GM12878 (cell line): ENCODE results near the gene TRPC3. TPM values are rescaled to one million over a fixed set of nuclear protein-coding genes. Genes with fewer than 3 reads are reported as not detected.
A peak's percentile ranks its signal among the peaks of the same experiment; 100 is the strongest.

Experiments
- ATAC-seq: fragments of 200-7000 bp; cut with Tn5 transposase; 3 replicates; pipeline ENCODE4 v1.9.1; 2020; ENCODE audit warnings: mild to moderate bottlenecking, moderate library complexity
- BruUV-seq: library from RNA; stranded (reverse); fragments of 400-500 nt; replicated peaks from 2 replicates; lab custom pipeline; 2021; lab: Mats Ljungman, UMichigan
- CTCF ChIA-PET: fragments of 300-600 bp; sonication (Branson Sonifier 250); formaldehyde crosslinking; extraction: SDS; loops from one replicate; lab custom pipeline; 2021; ENCODE audit warnings: inconsistent platforms; lab: Yijun Ruan, JAX
- POLR2A ChIA-PET: fragments of 350-600 bp; formaldehyde crosslinking; extraction: SDS; loops from one replicate; lab custom pipeline; 2021; ENCODE audit warnings: inconsistent platforms; lab: Charles Lee
- RAD21 ChIA-PET: fragments of 300-600 bp; sonication (Branson Sonifier 250); formaldehyde crosslinking; loops from one replicate; lab custom pipeline; 2023; ENCODE audit warnings: antibody characterized with exemption; ENCODE audit not compliant: unreplicated experiment; lab: Charles Lee
- SMC1A ChIA-PET: fragments of 300-600 bp; sonication (Branson Sonifier 250); formaldehyde crosslinking; loops from one replicate; lab custom pipeline; 2023; ENCODE audit not compliant: unreplicated experiment, uncharacterized antibody; lab: Charles Lee
- DNase-seq: peaks from one replicate; pipeline ENCODE4 v3.0.0-alpha.2; 2011; ENCODE audit warnings: low read depth, low spot score
- FAIRE-seq: peaks from 3 replicates; lab custom pipeline; 2011; peaks lifted over from hg19 to GRCh38; lab: Jason Lieb, UNC
- H2AFZ ChIP-seq: 2 replicates; pipeline ENCODE4 v1.6.0; 2011; ENCODE audit warnings: low read depth, low read length, control low read depth; ENCODE audit not compliant: control insufficient read depth
- H3K27ac ChIP-seq: 2 replicates; pipeline ENCODE4 v1.5.1; 2011; ENCODE audit warnings: control low read depth; ENCODE audit not compliant: control insufficient read depth, insufficient read depth
- H3K27me3 ChIP-seq, 2 experiments: replicated peaks in 1 of 2; 2 replicates each; pipeline versions ENCODE4 v1.6.0 to v1.6.1; 2011; ENCODE audit warnings: low read length in 1 of 2; ENCODE audit not compliant: control insufficient read depth in 2 of 2, insufficient read depth in 2 of 2
- H3K36me3 ChIP-seq, 2 experiments: 2 replicates each; pipeline ENCODE4 v1.5.1; 2011; ENCODE audit warnings: low read length in 1 of 2; ENCODE audit not compliant: control insufficient read depth in 2 of 2, insufficient read depth in 2 of 2
- H3K4me1 ChIP-seq: 2 replicates; pipeline ENCODE4 v1.6.1; 2011; ENCODE audit warnings: mild to moderate bottlenecking, low read length, moderate library complexity, mixed read lengths; ENCODE audit not compliant: control insufficient read depth, insufficient read depth
- H3K4me2 ChIP-seq: 2 replicates; pipeline ENCODE4 v1.6.0; 2011; ENCODE audit warnings: control low read depth; ENCODE audit not compliant: control insufficient read depth, insufficient read depth
- H3K4me3 ChIP-seq: fragments of 200-600 bp; sonication (generic); 2 replicates; pipeline ENCODE4 v1.5.1; 2016
- H3K79me2 ChIP-seq: 2 replicates; pipeline ENCODE4 v1.6.0; 2011; ENCODE audit warnings: low read length; ENCODE audit not compliant: control insufficient read depth, insufficient read depth
- H3K9ac ChIP-seq: 2 replicates; pipeline ENCODE4 v1.8.0; 2011; ENCODE audit warnings: low read length, control low read depth, mixed read lengths; ENCODE audit not compliant: control insufficient read depth, insufficient read depth
- H3K9me3 ChIP-seq: replicated peaks from 3 replicates; pipeline ENCODE4 v1.5.1; 2011; ENCODE audit warnings: mild to moderate bottlenecking, low read length; ENCODE audit not compliant: control insufficient read depth, insufficient read depth
- H4K20me1 ChIP-seq: 2 replicates; pipeline ENCODE4 v1.6.0; 2011; ENCODE audit not compliant: control insufficient read depth, insufficient read depth
- BMI1 ChIP-seq: fragments of 450-650 bp; IDR thresholded peaks from 2 replicates; pipeline ENCODE4 v1.6.1; 2016; ENCODE audit warnings: mild to moderate bottlenecking, moderate library complexity, borderline replicate concordance
- CBX3 ChIP-seq: fragments of 200-600 bp; sonication (generic); IDR thresholded peaks from 2 replicates; pipeline ENCODE4 v1.6.1; 2016; ENCODE audit warnings: low read depth, borderline replicate concordance
- CTCF ChIP-seq, 3 experiments: IDR thresholded peaks in 2 of 3; conservative IDR thresholded peaks in 1 of 3; 2 replicates each; pipeline ENCODE4 v1.5.1; 2011; ENCODE audit warnings: low read depth in 3 of 3, low read length in 3 of 3, mild to moderate bottlenecking in 3 of 3, control low read depth in 2 of 3, moderate library complexity in 2 of 3, inconsistent platforms in 1 of 3, mixed read lengths in 1 of 3; ENCODE audit not compliant: control insufficient read depth in 2 of 3, insufficient read depth in 1 of 3; ENCODE audit errors: extremely low read depth in 1 of 3
- ESRRA ChIP-seq: IDR thresholded peaks from 2 replicates; pipeline ENCODE4 v1.6.1; 2012; ENCODE audit warnings: mild to moderate bottlenecking, low read length, improper control_type of control experiment
- JUNB ChIP-seq: IDR thresholded peaks from 2 replicates; pipeline ENCODE4 v1.6.1; 2016; ENCODE audit warnings: antibody characterized with exemption, mild to moderate bottlenecking
- NFIC ChIP-seq: IDR thresholded peaks from 2 replicates; pipeline ENCODE4 v1.6.1; 2012; ENCODE audit warnings: low read depth, mild to moderate bottlenecking, inconsistent platforms, low read length, moderate library complexity
- NR2F1 ChIP-seq: fragments of 450-650 bp; conservative IDR thresholded peaks from 2 replicates; pipeline ENCODE4 v1.6.1; 2017; ENCODE audit warnings: mild to moderate bottlenecking
- RAD21 ChIP-seq: IDR thresholded peaks from 2 replicates; pipeline ENCODE4 v1.6.1; 2011; ENCODE audit warnings: mild to moderate bottlenecking, low read depth, low read length, moderate library complexity; ENCODE audit not compliant: insufficient read depth
- SMC3 ChIP-seq: IDR thresholded peaks from 2 replicates; pipeline ENCODE4 v1.6.1; 2011; ENCODE audit warnings: low read length, improper control_type of control experiment, borderline replicate concordance
- SUZ12 ChIP-seq: fragments of 200-600 bp; sonication (generic); IDR thresholded peaks from one replicate; pipeline ENCODE4 v1.6.1; 2018; ENCODE audit warnings: antibody characterized with exemption, mild to moderate bottlenecking; ENCODE audit not compliant: unreplicated experiment
- TCF12 ChIP-seq: IDR thresholded peaks from 2 replicates; pipeline ENCODE4 v1.6.1; 2011; ENCODE audit warnings: low read depth, mild to moderate bottlenecking, low read length
- YY1 ChIP-seq: IDR thresholded peaks from 2 replicates; pipeline ENCODE4 v1.6.1; 2011; ENCODE audit warnings: low read depth, mild to moderate bottlenecking, low read length
- ZBTB40 ChIP-seq: fragments of 450-650 bp; IDR thresholded peaks from 2 replicates; pipeline ENCODE4 v1.6.1; 2016; ENCODE audit warnings: mild to moderate bottlenecking, moderate library complexity, borderline replicate concordance
- WGBS: methylation state at CpG from one replicate; pipeline ENCODE4 v1.1.6; 2016; ENCODE audit warnings: low lambda C conversion rate; ENCODE audit not compliant: insufficient replicate concordance, insufficient coverage; ENCODE audit errors: missing lambda C conversion rate; 5-methylcytosine and 5-hydroxymethylcytosine counted together
- in situ Hi-C: fragments of 300-500 bp; cut with MboI; formaldehyde crosslinking; loops from 9 replicates; pipeline ENCODE4 v1.14.3; 2018; ENCODE audit warnings: mixed read lengths
- intact Hi-C: fragments of 100-400 bp; cut with micrococcal nuclease; formaldehyde crosslinking; loops from one replicate; pipeline ENCODE4 v1.14.2; 2022; ENCODE audit not compliant: unreplicated experiment
- polyA plus RNA-seq, 11 experiments: library from polyadenylated mRNA; depleted of rRNA in 4 of 11; unstranded in 6 of 11; stranded (reverse) in 5 of 11; fragments of >200 nt; fragmentation: Nextera tagmentation in 4 of 11; fragmentation: Illumina TruSeq in 1 of 11; extraction: Ambion mirVana in 4 of 11; extraction: Trizol in 1 of 11; gene quantifications; 1 replicate in 1 of 11; 2 replicates in 10 of 11; pipeline versions ENCODE4 v1.2.1 to v1.2.3, GENCODE V29; 2011 to 2016; ENCODE audit warnings: inconsistent platforms in 2 of 11, missing spikeins in 2 of 11, low read depth in 1 of 11
- total RNA-seq, 4 experiments: library from RNA; depleted of rRNA in 3 of 4; stranded (reverse); fragments of >200 nt in 3 of 4; fragmentation: Illumina TruSeq in 1 of 4; extraction: Trizol in 1 of 4; gene quantifications; 2 replicates each; pipeline versions ENCODE4 v1.2.1 to v1.2.3, GENCODE V29; 2013 to 2021

TRPC3 gene
- total and polyA plus RNA-seq, 10 of the 15 experiments (the other 5 are each of a cell fraction or from before 2014, with no cell fraction given): not detected

- Histone ChIP-seq H3K4me1 (peaks cover 4% of the 10 kb centered on the region), H3K4me3 (peak overlapping the region; percentile 63), H2AFZ (peak overlapping the region; percentile 33), H3K4me2 (peak overlapping the region; percentile 93), H3K27me3 (peaks cover 2 to 22% of the 10 kb centered on the region in 2 experiments), H3K36me3 (no peaks in the 10 kb centered on the region), H3K9me3 (no peaks in the 10 kb centered on the region), H3K27ac (no peak overlapping the region), H3K9ac (no peak overlapping the region), H3K79me2 (no peaks in the 10 kb centered on the region), H4K20me1 (no peaks in the 10 kb centered on the region)
- intact Hi-C loops: loop anchor here (1.0 to 5.0 kb wide), 2 partner anchors 53 to 627 kb away; no protein-coding TSS in a partner anchor
- in situ Hi-C loops: no loop called here
- 13% methylated on average over 34 of the region's 34 CpGs for WGBS
- POLR2A ChIA-PET: no interaction called here
- CTCF ChIA-PET: interaction anchor here (0.7 to 3.1 kb wide), 10 partner anchors 10 to 628 kb away, joined by 3 to 13 read pairs (median 4); no protein-coding TSS in a partner anchor
- SMC1A ChIA-PET: interaction anchor here (0.9 to 2.0 kb wide), 6 partner anchors 14 to 443 kb away, joined by 3 to 5 read pairs (median 3); no protein-coding TSS in a partner anchor
- TF ChIP-seq SMC3: peak; percentile 63
- TF ChIP-seq NFIC: no peak
- TF ChIP-seq BMI1: no peak
- TF ChIP-seq ZBTB40: no peak
- no peak for TF ChIP-seq ESRRA
- TF ChIP-seq JUNB: no peak
- TF ChIP-seq NR2F1: peak; percentile 80
- TF ChIP-seq TCF12: no peak
- TF ChIP-seq SUZ12: peak; percentile 66
- peak; percentile 56 for TF ChIP-seq RAD21
- no peak for TF ChIP-seq CBX3
- TF ChIP-seq YY1: peak; percentile 44; the same call in 1 of the 2 replicates
- peak; percentile 47 to 71 (median 67) for TF ChIP-seq CTCF (IDR thresholded peaks at IDR 0.05 in 2 of 3, conservative IDR thresholded peaks at IDR 0.05 in 1 of 3; ENCODE audit: control insufficient read depth in 2 of 3, extremely low read depth in 1 of 3, insufficient read depth in 1 of 3, low read depth in 3 of 3, low read length in 3 of 3)
- no TSS peak for BruUV-seq
- DNase-seq (no peak), ATAC-seq (peak; percentile 92), FAIRE-seq (no peak)
- RAD21 ChIA-PET: interaction anchor here (0.6 to 1.8 kb wide), 4 partner anchors 53 to 859 kb away, joined by 3 to 5 read pairs (median 4); no protein-coding TSS in a partner anchor
Observed at GRCh38 chr4:121950212-121950679, 1.6 kb downstream of the TRPC3 start.
